Measurements from ENCODE around the gene PSMD6.

DNA sequence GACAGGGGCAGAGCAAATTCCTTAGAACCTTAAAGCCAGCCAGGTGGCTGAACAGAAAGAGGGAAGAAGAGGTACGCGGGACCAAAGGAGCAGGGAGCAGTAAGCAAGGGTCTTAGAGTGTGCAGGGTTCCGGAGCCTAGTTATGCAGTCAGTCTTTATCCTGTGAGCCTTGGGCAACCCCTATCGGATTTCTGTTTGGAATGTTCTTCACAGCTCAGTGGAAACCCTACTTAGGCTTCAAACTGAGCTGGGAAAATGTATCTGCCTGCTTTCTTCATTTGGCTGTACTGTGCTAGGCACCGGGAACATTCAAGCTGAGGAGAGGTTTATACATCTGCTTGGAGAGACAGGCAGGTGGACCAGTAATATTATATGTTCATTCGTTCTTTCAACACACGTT is 37.1 kb downstream of the PSMD6 start:
- TF ChIP-seq EZH2 (IDR thresholded peaks at IDR 0.05) (no peak), ZNF274 (IDR thresholded peaks at IDR 0.05; ENCODE audit: low read depth, low read length) (no peak), CTCF (IDR thresholded peaks at IDR 0.05 in 2 of 3, conservative IDR thresholded peaks at IDR 0.05 in 1 of 3; ENCODE audit: borderline replicate concordance in 1 of 3, insufficient read depth in 1 of 3, low read depth in 2 of 3, low read length in 2 of 3) (no peak), JUND (IDR thresholded peaks at IDR 0.05) (no peak), POLR2A (IDR thresholded peaks at IDR 0.05; ENCODE audit: borderline replicate concordance, extremely low read depth, insufficient read depth, insufficient read length) (no peak), ZFX (IDR thresholded peaks at IDR 0.05) (no peak), TCF7L2 (IDR thresholded peaks at IDR 0.05; ENCODE audit: borderline replicate concordance, extremely low read depth, insufficient read depth, insufficient read length) (no peak)

All from HCT116 (cell line).